ENCODE measurements around the gene RFC4. TPM values are rescaled to one million over a fixed set of nuclear protein-coding genes. Genes with fewer than 3 reads are reported as not detected.

Gene RFC4
- polyA plus RNA-seq, 3 donors = 3.9 to 6.2 (median 4.6) TPM

GRCh38 chr3:186754871-186755270 is 51.4 kb downstream of the RFC4 start:
- no peaks in the 10 kb centered on the region for H3K4me1 ChIP-seq (ENCODE audit: control insufficient read depth in 1 of 2, insufficient read depth in 2 of 2, low read length in 2 of 2)
- H3K27me3 ChIP-seq (ENCODE audit: control insufficient read depth in 2 of 2, insufficient read depth in 2 of 2, low read length in 2 of 2) = no peaks in the 10 kb centered on the region
- Mint-ChIP-seq H3K27ac (peak overlapping the region in 1 of 7 donors; percentile 23), H3K36me3 (no peaks in the 10 kb centered on the region), H3K4me1 (peaks cover 4% of the 10 kb centered on the region), H3K9me3 (no peaks in the 10 kb centered on the region), H3K4me3 (no peak overlapping the region), H3K27me3 (ENCODE audit: low read depth in 3 of 3) (peaks cover 0 to 3% (median 2%) of the 10 kb centered on the region in 3 donors)
- H3K9ac ChIP-seq (ENCODE audit: insufficient read depth, low read length, poor library complexity, severe bottlenecking) = no peak overlapping the region
- no peak overlapping the region for H3K27ac ChIP-seq (ENCODE audit: low read depth in 1 of 2, low read length in 2 of 2)
- intact Hi-C loops (cut with micrococcal nuclease) = no loop called here
- 95% methylated on average over 4 of the region's 5 CpGs for WGBS (ENCODE audit: insufficient coverage)
- H3K79me2 ChIP-seq (ENCODE audit: insufficient read depth, low read length) = no peaks in the 10 kb centered on the region
- no peaks in the 10 kb centered on the region for H3K9me3 ChIP-seq (replicated peaks in 1 of 2; ENCODE audit: control insufficient read depth in 1 of 2, insufficient read depth in 1 of 2, low read length in 2 of 2)
- H3K4me2 ChIP-seq (replicated peaks; ENCODE audit: extremely low read depth, low read length, poor library complexity, severe bottlenecking) = no peak overlapping the region
- no peak overlapping the region for H2AFZ ChIP-seq (ENCODE audit: insufficient read depth, low read depth, low read length, poor library complexity, severe bottlenecking)
- H4K20me1 ChIP-seq (ENCODE audit: insufficient read depth, low read length) = no peaks in the 10 kb centered on the region
- no peak for TF ChIP-seq CTCF (IDR thresholded peaks at IDR 0.05)
- no peak for DNase-seq
- H3K36me3 ChIP-seq (replicated peaks in 1 of 2; ENCODE audit: control insufficient read depth in 1 of 2, insufficient read depth in 2 of 2, low read length in 2 of 2) = no peaks in the 10 kb centered on the region
- H3K4me3 ChIP-seq (replicated peaks in 1 of 3; ENCODE audit: low read depth in 2 of 3, low read length in 3 of 3) = no peak overlapping the region

- Histone ChIP-seq H3K27me3 (ENCODE audit: control insufficient read depth in 2 of 2, insufficient read depth in 2 of 2, low read length in 2 of 2) (no peaks in the 10 kb centered on the region), H3K9me3 (replicated peaks in 1 of 2; ENCODE audit: control insufficient read depth in 1 of 2, insufficient read depth in 1 of 2, low read length in 2 of 2) (no peaks in the 10 kb centered on the region), H4K20me1 (ENCODE audit: insufficient read depth, low read length) (no peaks in the 10 kb centered on the region), H3K4me3 (replicated peaks in 1 of 3; ENCODE audit: low read depth in 2 of 3, low read length in 3 of 3) (no peak overlapping the region), H3K4me2 (replicated peaks; ENCODE audit: extremely low read depth, low read length, poor library complexity, severe bottlenecking) (no peak overlapping the region), H3K79me2 (ENCODE audit: insufficient read depth, low read length) (no peaks in the 10 kb centered on the region), H3K27ac (ENCODE audit: low read depth in 1 of 2, low read length in 2 of 2) (no peak overlapping the region), H2AFZ (ENCODE audit: insufficient read depth, low read depth, low read length, poor library complexity, severe bottlenecking) (no peak overlapping the region), H3K4me1 (ENCODE audit: control insufficient read depth in 1 of 2, insufficient read depth in 2 of 2, low read length in 2 of 2) (no peaks in the 10 kb centered on the region), H3K36me3 (replicated peaks in 1 of 2; ENCODE audit: control insufficient read depth in 1 of 2, insufficient read depth in 2 of 2, low read length in 2 of 2) (no peaks in the 10 kb centered on the region), H3K9ac (ENCODE audit: insufficient read depth, low read length, poor library complexity, severe bottlenecking) (no peak overlapping the region)
- Mint-ChIP-seq H3K4me3 (no peak overlapping the region), H3K27ac (no peak overlapping the region), H3K36me3 (no peaks in the 10 kb centered on the region), H3K9me3 (no peaks in the 10 kb centered on the region), H3K4me1 (peaks cover 4% of the 10 kb centered on the region), H3K27me3 (ENCODE audit: low read depth in 3 of 3) (peaks cover 2 to 7% (median 3%) of the 10 kb centered on the region in 3 donors)
- intact Hi-C loops (cut with micrococcal nuclease) = no loop called here
- TF ChIP-seq CTCF (IDR thresholded peaks at IDR 0.05) = no peak
- DNase-seq = no peak
- whole genome bisulfite sequencing (ENCODE audit: insufficient coverage) = 63% methylated on average over 3 of the region's 7 CpGs
These were observed 52.3 kb downstream of the RFC4 start for GRCh38 chr3:186754006-186754405.

All from CD14-positive monocyte (primary cell).